AG04450 (cell line): ENCODE measurements around the gene SCD5. TPM values are rescaled to one million over a fixed set of nuclear protein-coding genes. Genes with fewer than 3 reads are reported as not detected.

ENCODE experiments used
- CTCF ChIA-PET: fragments of 300-600, 350-600 bp; formaldehyde crosslinking; extraction: SDS; loops from one replicate; lab custom pipeline; 2022; ENCODE audit warnings: antibody characterized with exemption, inconsistent platforms; lab: Charles Lee
- POLR2A ChIA-PET: fragments of 350-600 bp; formaldehyde crosslinking; extraction: SDS; loops from one replicate; lab custom pipeline; 2021; ENCODE audit warnings: antibody characterized with exemption, inconsistent platforms; lab: Yijun Ruan, JAX
- DNase-seq: peaks from one replicate; pipeline ENCODE4 v3.0.0-alpha.2; 2011; ENCODE audit warnings: low read depth, low spot score
- H3K27ac ChIP-seq: one replicate; pipeline ENCODE4 v1.5.1; 2012; ENCODE audit warnings: low read depth, low read length, control low read depth
- H3K27me3 ChIP-seq: one replicate; pipeline ENCODE4 v1.6.0; 2012; ENCODE audit warnings: low read length; ENCODE audit not compliant: control insufficient read depth, insufficient read depth
- H3K4me3 ChIP-seq: 2 replicates; pipeline ENCODE4 v1.5.1; 2011; ENCODE audit warnings: mild to moderate bottlenecking, low read depth, low read length, control low read depth
- H3K9me3 ChIP-seq: 2 replicates; pipeline ENCODE4 v1.5.1; 2012; ENCODE audit warnings: low read length; ENCODE audit not compliant: control insufficient read depth, insufficient read depth
- polyA plus RNA-seq: library from polyadenylated mRNA; depleted of rRNA; stranded (reverse); fragments of >200 nt; gene quantifications from 2 replicates; pipeline ENCODE4 v1.2.3, GENCODE V29; 2011; rRNA removed
- small RNA-seq: library from RNA; depleted of rRNA; stranded (forward); fragments of <200 nt; gene quantifications from one replicate; pipeline ENCODE3, GENCODE V24; 2012; ENCODE audit warnings: low read depth; ENCODE audit not compliant: insufficient read length
- TF ChIP-seq, protein P1 (sequence below): IDR thresholded peaks from 2 replicates; pipeline ENCODE4 v1.5.1; 2011; ENCODE audit warnings: low read depth, low read length, control low read depth, inconsistent platforms

The SCD5 gene
- polyA plus RNA-seq, 1 experiment, result 13.1 TPM

DNA sequence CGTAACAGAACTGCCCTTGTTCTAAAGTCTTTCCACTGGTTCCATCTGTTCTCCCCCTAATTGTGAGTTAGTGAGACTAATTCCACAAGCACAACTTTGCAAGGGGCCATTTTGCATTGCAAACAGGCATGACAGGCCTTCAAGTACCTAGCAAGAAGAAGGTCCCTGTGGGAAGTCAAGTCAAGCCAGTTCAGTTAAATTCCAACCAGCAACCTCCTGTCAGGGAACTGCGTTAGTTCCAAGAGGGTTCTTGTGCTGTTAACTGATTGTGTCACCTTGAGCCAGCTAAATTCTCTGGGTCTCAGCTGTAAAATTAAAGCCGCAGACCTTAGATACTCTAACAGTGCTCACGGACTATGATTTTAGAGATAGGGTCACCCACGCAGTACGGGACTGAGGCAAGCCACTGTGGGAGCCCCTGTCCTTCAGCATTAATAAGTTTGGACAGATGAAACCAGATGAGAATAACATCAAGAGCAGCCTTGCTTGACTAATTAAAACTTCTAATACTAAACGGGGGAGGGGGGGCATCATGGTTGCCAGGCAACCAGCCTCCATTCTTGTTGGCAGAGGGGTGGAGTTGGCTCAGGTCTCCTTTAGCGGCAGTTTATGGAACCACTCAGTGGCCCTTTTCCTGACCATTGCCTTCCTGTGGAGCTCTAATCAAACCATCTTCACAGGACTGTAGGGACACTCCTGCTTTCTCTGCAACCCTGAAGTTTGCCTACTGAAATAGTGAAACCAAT lies 212.7 kb downstream of the SCD5 start:
- TF ChIP-seq, protein P1, sequence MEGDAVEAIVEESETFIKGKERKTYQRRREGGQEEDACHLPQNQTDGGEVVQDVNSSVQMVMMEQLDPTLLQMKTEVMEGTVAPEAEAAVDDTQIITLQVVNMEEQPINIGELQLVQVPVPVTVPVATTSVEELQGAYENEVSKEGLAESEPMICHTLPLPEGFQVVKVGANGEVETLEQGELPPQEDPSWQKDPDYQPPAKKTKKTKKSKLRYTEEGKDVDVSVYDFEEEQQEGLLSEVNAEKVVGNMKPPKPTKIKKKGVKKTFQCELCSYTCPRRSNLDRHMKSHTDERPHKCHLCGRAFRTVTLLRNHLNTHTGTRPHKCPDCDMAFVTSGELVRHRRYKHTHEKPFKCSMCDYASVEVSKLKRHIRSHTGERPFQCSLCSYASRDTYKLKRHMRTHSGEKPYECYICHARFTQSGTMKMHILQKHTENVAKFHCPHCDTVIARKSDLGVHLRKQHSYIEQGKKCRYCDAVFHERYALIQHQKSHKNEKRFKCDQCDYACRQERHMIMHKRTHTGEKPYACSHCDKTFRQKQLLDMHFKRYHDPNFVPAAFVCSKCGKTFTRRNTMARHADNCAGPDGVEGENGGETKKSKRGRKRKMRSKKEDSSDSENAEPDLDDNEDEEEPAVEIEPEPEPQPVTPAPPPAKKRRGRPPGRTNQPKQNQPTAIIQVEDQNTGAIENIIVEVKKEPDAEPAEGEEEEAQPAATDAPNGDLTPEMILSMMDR, result no peak
- POLR2A ChIA-PET, result no interaction called here
- peaks cover 15% of the 10 kb centered on the region for H3K27me3 ChIP-seq
- CTCF ChIA-PET, result no interaction called here
- H3K9me3 ChIP-seq, result no peaks in the 10 kb centered on the region
- H3K4me3 ChIP-seq, result no peak overlapping the region
- DNase-seq, result no peak
- H3K27ac ChIP-seq, result no peak overlapping the region

- TF ChIP-seq, protein P1, result no peak
- Histone ChIP-seq H3K9me3 (no peaks in the 10 kb centered on the region), H3K27ac (no peak overlapping the region), H3K27me3 (peaks cover 15% of the 10 kb centered on the region), H3K4me3 (no peak overlapping the region)
- no peak for DNase-seq
- CTCF ChIA-PET, result no interaction called here
- POLR2A ChIA-PET, result no interaction called here
Measured at GRCh38 chr4:82584931-82585330, 213.7 kb downstream of the SCD5 start.

GRCh38 chr4:82583897-82584587 lies 214.6 kb downstream of the SCD5 start:
- CTCF ChIA-PET, result no interaction called here
- POLR2A ChIA-PET, result no interaction called here
- DNase-seq, result no peak
- Histone ChIP-seq H3K27me3 (peaks cover 15% of the 10 kb centered on the region), H3K27ac (no peak overlapping the region), H3K9me3 (no peaks in the 10 kb centered on the region), H3K4me3 (no peak overlapping the region)
- TF ChIP-seq, protein P1, result no peak

DNA sequence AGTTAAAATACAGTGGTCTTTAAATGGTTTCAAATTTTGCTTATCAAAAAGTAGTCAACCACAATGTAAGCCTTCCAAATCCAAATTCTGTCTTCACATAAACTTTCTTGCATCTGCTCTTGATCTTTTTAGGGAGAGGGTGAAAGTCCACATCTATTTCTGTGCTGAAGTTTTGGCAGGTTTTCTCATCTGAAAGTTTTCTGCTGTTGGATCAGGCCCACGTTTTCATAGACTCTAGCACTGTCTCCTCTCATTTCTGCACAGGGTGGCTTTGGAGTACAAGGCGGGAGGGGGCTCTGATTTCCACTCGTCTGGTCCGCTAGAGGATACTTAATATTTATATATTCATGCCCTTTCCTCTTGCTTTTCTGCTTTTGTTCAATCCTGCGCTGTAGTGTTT lies 218.7 kb downstream of the SCD5 start:
- ChIA-PET POLR2A (no interaction called here), CTCF (no interaction called here)
- DNase-seq, result no peak
- no peak overlapping the region for H3K27ac ChIP-seq
- H3K4me3 ChIP-seq, result no peak overlapping the region
- H3K27me3 ChIP-seq, result peaks cover 7% of the 10 kb centered on the region
- H3K9me3 ChIP-seq, result no peaks in the 10 kb centered on the region
- TF ChIP-seq, protein P1, result no peak

Small RNA genes within 50 kb of the gene (small RNA-seq; reads per million reads assigned to genes)
- gene MIR575, result not detected

Other genes starting within 250 kb of the SCD5 start
- 0.06 and 0.11 TPM in 2 replicates for gene TMEM150C, start 236.8 kb downstream of the SCD5 start, polyA plus RNA-seq
- 383 and 436 TPM in 2 replicates for gene SEC31A, start 92.4 kb upstream of the SCD5 start, polyA plus RNA-seq
- 2.2 and 3.2 TPM in 2 replicates for gene THAP9, start 101.9 kb upstream of the SCD5 start, polyA plus RNA-seq
- 9.6 and 13.9 TPM in 2 replicates for gene LIN54, start 212.0 kb upstream of the SCD5 start, polyA plus RNA-seq
- gene COPS4, start 236.4 kb upstream of the SCD5 start, polyA plus RNA-seq, result 59.0 and 78.4 TPM in 2 replicates